IPS-15b (cell line): ENCODE data around the gene TYW1B.
"Not testable (repeated sequence)": the region's sequence is repeated elsewhere in the genome, so short reads cannot be mapped to it uniquely, and the experiment has no call there.

Source experiments
- H3K27me3 ChIP-seq: one replicate; pipeline ENCODE4 v1.6.1; 2013; ENCODE audit warnings: low read length; ENCODE audit not compliant: control insufficient read depth, insufficient read depth
- H3K36me3 ChIP-seq: one replicate; pipeline ENCODE4 v1.6.1; 2013; ENCODE audit warnings: low read length; ENCODE audit not compliant: control insufficient read depth, insufficient read depth
- H3K4me1 ChIP-seq: one replicate; pipeline ENCODE4 v1.6.1; 2013; ENCODE audit warnings: mild to moderate bottlenecking, low read length; ENCODE audit not compliant: control insufficient read depth, insufficient read depth
- H3K4me3 ChIP-seq: one replicate; pipeline ENCODE4 v1.5.1; 2013; ENCODE audit warnings: low read depth, low read length
- H3K9ac ChIP-seq: one replicate; pipeline ENCODE4 v1.6.1; 2013; ENCODE audit warnings: low read depth, mild to moderate bottlenecking, low read length
- H3K9me3 ChIP-seq: one replicate; pipeline ENCODE4 v1.6.1; 2013; ENCODE audit warnings: mild to moderate bottlenecking, low read length; ENCODE audit not compliant: control insufficient read depth, insufficient read depth

TYW1B gene

DNA sequence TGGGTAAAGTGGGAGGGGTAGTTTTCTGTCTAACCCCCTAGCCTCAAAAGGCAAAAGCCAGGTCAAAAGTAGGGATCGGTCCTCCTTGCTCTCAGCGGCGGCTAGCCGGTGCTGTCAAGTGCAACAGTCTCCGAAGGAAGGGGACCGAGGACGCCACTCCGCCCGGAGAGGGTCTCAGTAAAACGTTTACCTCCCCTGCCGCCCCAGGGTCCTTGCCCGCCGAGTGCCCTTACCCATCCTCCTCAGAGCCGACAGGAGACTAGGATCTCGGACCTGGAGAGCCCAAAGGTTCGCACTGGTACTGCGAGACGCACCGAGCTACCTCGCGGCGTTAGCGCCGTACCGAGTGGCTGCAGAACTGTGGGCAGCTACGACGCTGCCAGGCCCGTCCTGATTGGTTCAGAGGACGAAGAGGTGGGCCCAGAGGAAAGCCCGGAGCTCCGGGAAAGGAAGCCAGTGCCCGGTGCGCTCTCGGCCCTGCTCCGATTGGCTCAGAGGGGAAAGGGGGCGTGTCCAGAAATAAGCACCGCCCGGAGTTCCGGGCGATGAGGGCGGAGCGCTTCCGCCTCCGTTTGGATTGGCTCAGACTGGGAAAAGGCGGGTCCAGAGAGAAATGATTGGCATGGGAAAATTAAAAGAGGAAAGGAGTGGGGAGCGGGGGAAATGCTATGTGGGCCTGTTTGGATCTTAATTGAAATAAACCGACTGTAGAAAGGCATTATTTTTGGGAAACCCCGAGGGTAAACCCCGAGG is at the start of gene TYW1B:
Gene TYW1B (minus strand): TSS at position 362 of the 753 bp plus-strand sequence. CDS start 125 bp downstream, at position 237.
- peak within 1 kb of the TSS; percentile 86 for H3K4me3 ChIP-seq
- not testable (repeated sequence) for H3K36me3 ChIP-seq, H3K9me3 ChIP-seq, H3K4me1 ChIP-seq, H3K27me3 ChIP-seq
- peak within 1 kb of the TSS; percentile 26 for H3K9ac ChIP-seq

DNA sequence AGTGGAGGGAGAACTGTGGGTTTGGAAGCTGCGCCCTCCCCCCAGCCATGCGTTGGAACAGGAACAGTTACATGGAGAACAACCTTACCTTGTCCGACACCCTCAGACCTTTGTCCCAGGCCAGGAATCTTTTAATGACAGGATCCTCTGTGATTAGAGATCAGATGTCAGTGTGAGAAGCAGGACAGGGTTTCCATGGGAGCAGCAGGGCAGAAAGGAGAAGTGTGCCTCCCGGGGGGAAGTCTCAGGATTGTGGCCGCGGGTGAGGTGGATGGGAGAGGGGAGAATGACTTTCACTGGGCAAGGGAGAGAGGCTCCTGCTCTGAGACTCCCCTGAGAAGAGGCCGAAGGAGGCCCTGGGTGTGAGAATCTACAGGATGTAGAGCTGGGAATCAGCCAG is 39.6 kb upstream of the TYW1B start:
- H3K9ac ChIP-seq, H3K4me1 ChIP-seq, H3K9me3 ChIP-seq, H3K27me3 ChIP-seq, H3K36me3 ChIP-seq, H3K4me3 ChIP-seq: not testable (repeated sequence)

DNA sequence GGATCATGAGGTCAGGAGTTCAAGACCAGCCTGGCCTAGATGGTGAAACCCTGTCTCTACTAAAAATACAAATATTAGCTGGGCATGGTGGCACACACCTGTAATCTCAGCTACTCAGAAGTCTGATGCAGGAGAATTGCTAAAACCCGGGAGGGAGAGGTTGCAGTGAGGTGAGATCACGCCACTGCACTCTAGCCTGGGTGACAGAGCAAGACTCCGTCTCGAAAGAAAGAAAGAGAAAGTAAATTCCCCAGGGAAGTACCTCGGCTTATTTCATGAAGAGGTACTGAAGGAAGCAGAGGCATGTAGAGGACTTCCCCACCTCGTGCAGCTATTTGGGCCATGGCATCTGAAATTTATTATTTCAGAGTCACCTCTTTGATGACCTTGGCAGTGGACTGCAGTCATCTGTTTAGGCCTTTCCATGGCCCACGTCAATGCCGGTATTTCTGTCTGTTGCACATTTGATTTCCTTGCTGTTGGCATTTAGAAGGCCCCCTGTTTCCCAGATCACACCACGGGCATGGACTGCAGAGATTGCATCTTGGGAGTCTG is 30.9 kb upstream of the TYW1B start:
- not testable (repeated sequence) for H3K9ac ChIP-seq, H3K9me3 ChIP-seq, H3K4me3 ChIP-seq, H3K36me3 ChIP-seq, H3K27me3 ChIP-seq, H3K4me1 ChIP-seq

DNA sequence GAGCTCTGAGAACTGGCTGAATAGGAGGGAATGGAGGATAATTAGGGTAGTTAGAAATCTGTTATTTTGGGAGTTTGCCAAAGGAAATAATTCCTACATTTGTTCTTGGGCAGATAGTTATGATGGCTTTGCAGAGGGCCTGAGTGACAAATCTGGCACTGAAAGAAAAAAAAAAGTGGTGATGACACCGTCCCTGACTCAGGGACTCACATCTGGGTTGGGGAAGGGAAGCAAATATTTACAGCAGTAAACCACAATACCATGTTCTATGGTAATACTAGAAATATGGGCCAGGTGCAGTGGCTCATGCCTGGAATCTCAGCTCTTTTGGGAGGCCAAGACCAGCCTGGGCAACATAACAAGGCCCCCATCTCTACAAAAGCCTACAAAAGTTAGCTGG is 29.9 kb upstream of the TYW1B start:
- not testable (repeated sequence) for H3K9me3 ChIP-seq, H3K4me3 ChIP-seq

GRCh38 chr7:72855261-72855660 is 27.3 kb upstream of the TYW1B start:
- not testable (repeated sequence) for H3K36me3 ChIP-seq, H3K27me3 ChIP-seq

More for the DNA sequence above, 29.9 kb upstream of the TYW1B start:
- not testable (repeated sequence) for H3K27me3 ChIP-seq, H3K9ac ChIP-seq, H3K36me3 ChIP-seq, H3K4me1 ChIP-seq

DNA sequence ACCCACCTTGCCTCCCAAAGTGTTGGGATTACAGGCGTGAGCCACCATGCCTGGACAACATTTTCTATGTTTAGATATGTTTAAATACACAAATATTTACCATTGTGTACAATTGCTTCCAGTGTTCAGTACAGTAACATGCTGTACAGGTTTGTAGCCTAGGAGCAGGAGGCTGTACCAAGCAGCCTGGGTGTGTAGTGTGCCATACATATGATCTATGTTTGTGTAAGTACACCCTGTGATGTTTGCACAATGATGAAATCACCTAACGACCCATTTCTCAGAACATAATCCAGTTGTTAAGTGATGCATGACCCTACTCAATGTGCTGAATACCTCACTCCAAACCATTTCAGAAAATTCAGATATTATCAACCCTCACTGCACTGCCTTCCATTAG is 24.9 kb upstream of the TYW1B start:
- H3K4me3 ChIP-seq, H3K9me3 ChIP-seq, H3K4me1 ChIP-seq, H3K36me3 ChIP-seq, H3K27me3 ChIP-seq, H3K9ac ChIP-seq: not testable (repeated sequence)

More at GRCh38 chr7:72855261-72855660, 27.3 kb upstream of the TYW1B start:
- not testable (repeated sequence) for H3K4me1 ChIP-seq, H3K9me3 ChIP-seq, H3K9ac ChIP-seq, H3K4me3 ChIP-seq

DNA sequence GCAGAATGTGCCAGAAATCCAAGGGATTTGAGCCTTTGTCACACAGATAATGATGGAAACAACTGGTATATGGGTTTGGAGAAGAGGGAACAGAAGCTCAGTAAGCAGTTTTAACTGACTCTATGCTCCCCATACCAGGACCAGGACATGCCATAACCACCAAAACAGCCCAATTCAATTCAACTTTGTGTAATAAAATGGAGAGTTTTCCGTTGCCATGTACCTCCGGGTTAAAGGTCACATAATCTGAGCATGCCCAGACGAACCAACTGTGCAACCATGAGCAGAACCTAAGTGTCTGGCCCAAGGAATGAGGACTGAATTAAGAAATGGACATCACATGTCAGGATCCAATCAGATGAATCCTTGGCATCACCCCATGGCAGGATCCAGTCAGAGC is 22.7 kb upstream of the TYW1B start:
- not testable (repeated sequence) for H3K36me3 ChIP-seq, H3K27me3 ChIP-seq, H3K9ac ChIP-seq, H3K4me1 ChIP-seq, H3K4me3 ChIP-seq, H3K9me3 ChIP-seq

DNA sequence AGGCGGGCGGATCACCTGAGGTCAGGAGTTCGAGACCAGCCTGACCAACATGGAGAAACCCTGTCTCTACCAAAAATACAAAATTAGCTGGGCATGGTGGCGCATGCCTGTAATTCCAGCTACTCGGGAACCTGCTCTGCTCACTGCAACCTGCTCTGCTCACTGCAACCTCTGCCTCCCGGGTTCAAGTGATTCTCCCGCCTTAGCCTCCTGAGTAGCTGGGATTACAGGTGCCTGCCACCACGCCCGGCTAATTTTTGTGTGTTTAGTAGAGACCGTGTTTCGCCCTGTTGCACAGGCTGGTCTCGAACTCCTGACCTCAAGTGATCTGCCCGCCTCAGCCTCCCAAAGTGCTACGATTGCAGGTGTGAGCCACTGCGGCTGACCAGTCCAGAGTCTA is 16.1 kb upstream of the TYW1B start:
- not testable (repeated sequence) for H3K9ac ChIP-seq, H3K9me3 ChIP-seq, H3K4me3 ChIP-seq, H3K27me3 ChIP-seq, H3K4me1 ChIP-seq, H3K36me3 ChIP-seq

DNA sequence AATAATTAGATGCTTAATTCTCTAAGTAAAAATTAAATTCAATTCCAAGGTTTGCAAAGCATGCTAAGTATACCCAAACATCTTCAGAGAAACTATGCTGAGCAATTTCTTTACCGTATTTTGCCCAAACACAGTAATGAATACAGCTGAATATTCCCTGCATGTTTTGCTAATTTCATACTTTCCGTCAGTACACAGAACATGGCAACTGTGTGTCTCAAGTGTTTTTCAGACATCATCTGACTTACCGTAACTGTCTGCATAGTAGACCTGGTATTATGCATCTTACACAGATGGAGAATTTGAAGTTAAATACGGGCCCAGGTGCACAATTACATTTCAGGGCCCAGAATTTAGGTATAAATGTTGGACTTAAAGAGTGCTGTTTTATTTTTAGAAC is 15.2 kb upstream of the TYW1B start:
- H3K4me3 ChIP-seq, H3K27me3 ChIP-seq, H3K9ac ChIP-seq, H3K9me3 ChIP-seq, H3K4me1 ChIP-seq, H3K36me3 ChIP-seq: not testable (repeated sequence)

GRCh38 chr7:72840966-72841511 is 13.0 kb upstream of the TYW1B start:
- not testable (repeated sequence) for H3K36me3 ChIP-seq, H3K4me3 ChIP-seq

DNA sequence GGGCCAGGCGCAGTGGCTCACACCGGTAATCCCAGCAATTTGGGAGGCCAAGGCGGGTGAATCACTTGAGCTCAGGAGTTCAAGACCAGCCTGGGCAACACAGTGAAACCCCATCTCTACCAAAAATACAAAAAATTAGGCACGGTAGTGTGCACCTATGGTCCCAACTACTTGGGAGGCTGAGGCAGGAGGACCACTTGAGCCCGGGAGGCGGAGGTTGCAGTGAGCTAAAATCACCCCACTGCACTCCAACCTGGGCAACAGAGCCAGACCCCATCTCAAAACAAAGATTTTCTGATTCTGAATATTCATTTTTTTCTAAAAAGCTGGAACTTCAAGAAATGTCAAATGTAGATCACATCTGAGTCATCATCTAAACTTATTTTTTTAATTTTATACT is 10.3 kb upstream of the TYW1B start:
- H3K36me3 ChIP-seq = not testable (repeated sequence)

More at GRCh38 chr7:72840966-72841511, 13.0 kb upstream of the TYW1B start:
- not testable (repeated sequence) for H3K9ac ChIP-seq, H3K4me1 ChIP-seq, H3K27me3 ChIP-seq, H3K9me3 ChIP-seq

DNA sequence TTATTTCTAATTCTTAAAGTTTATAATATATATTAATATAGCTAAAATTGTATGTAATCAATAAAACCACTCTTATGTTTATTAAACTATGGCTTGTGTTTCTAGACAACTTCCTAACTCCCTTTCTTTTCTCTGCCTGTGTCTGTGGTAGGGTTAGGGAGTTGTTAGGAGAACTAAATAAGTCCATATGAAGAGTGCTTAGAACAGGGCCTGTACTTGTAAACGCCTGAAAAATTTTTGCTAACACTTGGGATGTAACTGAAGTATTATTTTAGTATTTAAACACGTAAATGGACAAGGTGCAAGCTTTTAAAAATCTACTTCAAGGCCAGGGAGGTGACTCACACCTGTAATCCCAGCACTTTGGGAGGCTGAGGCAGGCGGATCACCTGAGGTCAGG is 9.3 kb upstream of the TYW1B start:
- H3K36me3 ChIP-seq = not testable (repeated sequence)

More for the DNA sequence above, 10.3 kb upstream of the TYW1B start:
- not testable (repeated sequence) for H3K9me3 ChIP-seq, H3K9ac ChIP-seq, H3K27me3 ChIP-seq, H3K4me1 ChIP-seq, H3K4me3 ChIP-seq

More for the DNA sequence above, 9.3 kb upstream of the TYW1B start:
- H3K9me3 ChIP-seq, H3K9ac ChIP-seq, H3K27me3 ChIP-seq, H3K4me1 ChIP-seq, H3K4me3 ChIP-seq: not testable (repeated sequence)
